HG02642 (cell line): Measurements from ENCODE around the gene TRIM52.

ENCODE experiments used
- ATAC-seq: cut with Tn5 transposase; IDR thresholded peaks from one replicate; pipeline ENCODE4 v1.9.1; 2021; ENCODE audit warnings: mild to moderate bottlenecking; ENCODE audit not compliant: unreplicated experiment, poor library complexity

The TRIM52 gene

GRCh38 chr5:181234455-181235306, 26.3 kb downstream of the TRIM52 start:
- no peak for ATAC-seq

- ATAC-seq = no peak
Measured at GRCh38 chr5:181233801-181234454, 27.0 kb downstream of the TRIM52 start.

GRCh38 chr5:181233088-181233800, 27.7 kb downstream of the TRIM52 start:
- ATAC-seq = no peak

GRCh38 chr5:181232593-181232992, 28.4 kb downstream of the TRIM52 start:
- no peak for ATAC-seq

- no peak for ATAC-seq
Measured at GRCh38 chr5:181231432-181231831, 29.5 kb downstream of the TRIM52 start.

- ATAC-seq = no peak
Measured at GRCh38 chr5:181230551-181230950, 30.4 kb downstream of the TRIM52 start.

- ATAC-seq = no peak
Measured at GRCh38 chr5:181229996-181230395, 30.9 kb downstream of the TRIM52 start.

GRCh38 chr5:181224390-181225229, 36.3 kb downstream of the TRIM52 start:
- ATAC-seq = no peak

GRCh38 chr5:181223729-181224389, 37.1 kb downstream of the TRIM52 start:
- ATAC-seq = peak; percentile 1

GRCh38 chr5:181223058-181223728, 37.8 kb downstream of the TRIM52 start, which contains the start of gene TRIM41:
Gene TRIM41 (plus strand): TSS chr5:181223281. CDS start chr5:181224000, 719 bp downstream.
- ATAC-seq = peak; percentile 69

- no peak for ATAC-seq
Measured at GRCh38 chr5:181222630-181223057, 38.3 kb downstream of the TRIM52 start.

- peak; percentile 34 for ATAC-seq
Measured at GRCh38 chr5:181221792-181222629, 38.9 kb downstream of the TRIM52 start.

- no peak for ATAC-seq
Measured at GRCh38 chr5:181221105-181221791, 39.7 kb downstream of the TRIM52 start.

- ATAC-seq = no peak
Measured at GRCh38 chr5:181220178-181220515, 40.8 kb downstream of the TRIM52 start.

- ATAC-seq = no peak
Measured at GRCh38 chr5:181219262-181220177, 41.4 kb downstream of the TRIM52 start.

- no peak for ATAC-seq
Measured at GRCh38 chr5:181218795-181219124, 42.2 kb downstream of the TRIM52 start.

GRCh38 chr5:181217803-181218062, 43.2 kb downstream of the TRIM52 start:
- ATAC-seq = peak; percentile 18
